ENCODE data around the gene KLK14. TPM values are rescaled to one million over a fixed set of nuclear protein-coding genes. Genes with fewer than 3 reads are reported as not detected.

Gene KLK14
- total and polyA plus RNA-seq, 10 of the 15 experiments (the other 5 are each of a cell fraction or from before 2014, with no cell fraction given) = not detected

DNA sequence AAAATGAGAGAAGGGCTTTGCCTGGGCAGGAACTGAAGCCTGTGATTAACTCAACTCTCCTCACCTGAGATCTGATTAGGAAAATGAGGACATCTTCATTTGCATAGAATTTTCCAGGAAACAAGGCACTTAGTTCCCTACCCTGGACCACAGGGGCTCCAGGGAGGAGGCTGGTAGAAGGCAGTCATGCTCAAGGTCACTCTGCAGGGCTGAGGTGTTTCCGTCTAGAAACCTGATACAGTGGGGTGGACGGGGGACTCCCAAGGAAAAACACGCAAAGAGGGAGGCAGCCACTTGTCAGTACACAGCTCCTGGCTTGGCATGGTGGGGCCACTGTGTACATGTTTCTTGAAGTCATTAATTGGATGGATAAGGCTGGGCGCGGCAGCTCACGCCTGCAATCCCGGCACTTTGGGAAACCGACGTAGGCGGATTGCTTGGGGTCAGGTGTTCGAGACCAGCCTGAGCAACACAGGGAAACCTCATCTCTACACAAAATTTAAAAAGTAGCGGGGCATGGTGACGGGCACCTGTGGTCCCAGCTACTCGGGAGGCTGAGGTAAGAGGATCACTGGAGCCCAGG, 6.0 kb downstream of the KLK14 start (continued):
- TF ChIP-seq ZSCAN29 (IDR thresholded peaks at IDR 0.05) = no peak
- no peak for TF ChIP-seq HDAC2 (IDR thresholded peaks at IDR 0.05)
- TF ChIP-seq POLR2A (IDR thresholded peaks at IDR 0.05; ENCODE audit: low read depth, low read length) = no peak
- TF ChIP-seq, protein P1, sequence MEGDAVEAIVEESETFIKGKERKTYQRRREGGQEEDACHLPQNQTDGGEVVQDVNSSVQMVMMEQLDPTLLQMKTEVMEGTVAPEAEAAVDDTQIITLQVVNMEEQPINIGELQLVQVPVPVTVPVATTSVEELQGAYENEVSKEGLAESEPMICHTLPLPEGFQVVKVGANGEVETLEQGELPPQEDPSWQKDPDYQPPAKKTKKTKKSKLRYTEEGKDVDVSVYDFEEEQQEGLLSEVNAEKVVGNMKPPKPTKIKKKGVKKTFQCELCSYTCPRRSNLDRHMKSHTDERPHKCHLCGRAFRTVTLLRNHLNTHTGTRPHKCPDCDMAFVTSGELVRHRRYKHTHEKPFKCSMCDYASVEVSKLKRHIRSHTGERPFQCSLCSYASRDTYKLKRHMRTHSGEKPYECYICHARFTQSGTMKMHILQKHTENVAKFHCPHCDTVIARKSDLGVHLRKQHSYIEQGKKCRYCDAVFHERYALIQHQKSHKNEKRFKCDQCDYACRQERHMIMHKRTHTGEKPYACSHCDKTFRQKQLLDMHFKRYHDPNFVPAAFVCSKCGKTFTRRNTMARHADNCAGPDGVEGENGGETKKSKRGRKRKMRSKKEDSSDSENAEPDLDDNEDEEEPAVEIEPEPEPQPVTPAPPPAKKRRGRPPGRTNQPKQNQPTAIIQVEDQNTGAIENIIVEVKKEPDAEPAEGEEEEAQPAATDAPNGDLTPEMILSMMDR (IDR thresholded peaks at IDR 0.05 in 2 of 3, conservative IDR thresholded peaks at IDR 0.05 in 1 of 3; ENCODE audit: control insufficient read depth in 2 of 3, extremely low read depth in 1 of 3, insufficient read depth in 1 of 3, low read depth in 3 of 3, low read length in 3 of 3) = no peak
- no peak for TF ChIP-seq TCF12 (IDR thresholded peaks at IDR 0.05; ENCODE audit: low read depth, low read length)
- no peak for TF ChIP-seq EED (IDR thresholded peaks at IDR 0.05; ENCODE audit: low read depth)
- TF ChIP-seq NFXL1 (IDR thresholded peaks at IDR 0.05; ENCODE audit: borderline replicate concordance) = no peak
- no peak for TF ChIP-seq MYC (IDR thresholded peaks at IDR 0.05; ENCODE audit: insufficient read depth, insufficient read length, insufficient replicate concordance, low read length, severe bottlenecking)
- no peak for TF ChIP-seq ZNF384 (IDR thresholded peaks at IDR 0.05; ENCODE audit: borderline replicate concordance, low read depth, low read length)

DNA sequence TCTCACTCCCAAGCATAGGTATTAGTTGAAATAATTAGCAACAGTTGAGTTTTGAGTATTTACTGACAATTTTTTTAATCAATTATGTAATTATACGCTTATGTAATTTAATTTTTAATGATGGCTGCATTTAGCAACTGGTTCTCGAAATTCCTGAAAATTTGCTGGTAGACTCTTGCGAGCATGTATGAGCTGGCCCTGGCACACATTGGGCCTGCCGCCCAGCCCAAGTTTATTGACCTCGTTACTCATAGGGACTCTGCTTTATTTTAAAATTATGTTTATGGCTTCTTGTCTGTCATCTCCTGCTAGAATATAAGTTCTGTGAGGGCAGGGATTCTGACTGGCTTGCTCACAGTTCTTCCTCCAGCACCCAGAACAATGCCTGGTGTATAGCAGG, 6.7 kb downstream of the KLK14 start:
- no peak overlapping the region for H3K27ac ChIP-seq (ENCODE audit: control insufficient read depth, insufficient read depth)
- WGBS (ENCODE audit: insufficient coverage, insufficient replicate concordance, low lambda C conversion rate, missing lambda C conversion rate) = 36% methylated on average over 5 of the region's 5 CpGs
- no peaks in the 10 kb centered on the region for H3K36me3 ChIP-seq (ENCODE audit: control insufficient read depth in 2 of 2, insufficient read depth in 2 of 2, low read length in 1 of 2)
- intact Hi-C loops (cut with micrococcal nuclease; ENCODE audit: unreplicated experiment) = no loop called here
- CTCF ChIA-PET = interaction anchor here (0.9 kb wide), 1 partner anchor 21 kb away, joined by 3 read pairs; no protein-coding TSS in a partner anchor
- RAD21 ChIA-PET (ENCODE audit: unreplicated experiment) = no interaction called here
- no TSS peak for BruUV-seq (replicated peaks)
- H3K4me2 ChIP-seq (ENCODE audit: control insufficient read depth, insufficient read depth) = no peak overlapping the region
- H3K9me3 ChIP-seq (replicated peaks; ENCODE audit: control insufficient read depth, insufficient read depth, low read length) = no peaks in the 10 kb centered on the region
- POLR2A ChIA-PET = no interaction called here
- no peaks in the 10 kb centered on the region for H3K79me2 ChIP-seq (ENCODE audit: control insufficient read depth, insufficient read depth, low read length)
- no peak overlapping the region for H2AFZ ChIP-seq (ENCODE audit: control insufficient read depth, low read depth, low read length)
- in situ Hi-C loops (cut with MboI) = no loop called here
- H3K27me3 ChIP-seq (replicated peaks in 1 of 2; ENCODE audit: control insufficient read depth in 2 of 2, insufficient read depth in 2 of 2, low read length in 1 of 2) = no peaks in the 10 kb centered on the region
- DNase-seq (ENCODE audit: low read depth, low spot score) = no peak
- SMC1A ChIA-PET (ENCODE audit: uncharacterized antibody, unreplicated experiment) = no interaction called here
- no peaks in the 10 kb centered on the region for H3K4me1 ChIP-seq (ENCODE audit: control insufficient read depth, insufficient read depth, low read length)
- no peak for FAIRE-seq
- H3K9ac ChIP-seq (ENCODE audit: control insufficient read depth, insufficient read depth, low read length) = no peak overlapping the region
- H3K4me3 ChIP-seq = no peak overlapping the region
- H4K20me1 ChIP-seq (ENCODE audit: control insufficient read depth, insufficient read depth) = no peaks in the 10 kb centered on the region
- ATAC-seq = no peak
- TF ChIP-seq ZNF24 (IDR thresholded peaks at IDR 0.05) = no peak
- TF ChIP-seq PAX8 (IDR thresholded peaks at IDR 0.05) = no peak
- TF ChIP-seq NFYA (IDR thresholded peaks at IDR 0.05; ENCODE audit: borderline replicate concordance, low read depth, low read length) = no peak
- TF ChIP-seq HDAC6 (IDR thresholded peaks at IDR 0.05; ENCODE audit: unreplicated experiment) = no peak
- TF ChIP-seq, protein P2, sequence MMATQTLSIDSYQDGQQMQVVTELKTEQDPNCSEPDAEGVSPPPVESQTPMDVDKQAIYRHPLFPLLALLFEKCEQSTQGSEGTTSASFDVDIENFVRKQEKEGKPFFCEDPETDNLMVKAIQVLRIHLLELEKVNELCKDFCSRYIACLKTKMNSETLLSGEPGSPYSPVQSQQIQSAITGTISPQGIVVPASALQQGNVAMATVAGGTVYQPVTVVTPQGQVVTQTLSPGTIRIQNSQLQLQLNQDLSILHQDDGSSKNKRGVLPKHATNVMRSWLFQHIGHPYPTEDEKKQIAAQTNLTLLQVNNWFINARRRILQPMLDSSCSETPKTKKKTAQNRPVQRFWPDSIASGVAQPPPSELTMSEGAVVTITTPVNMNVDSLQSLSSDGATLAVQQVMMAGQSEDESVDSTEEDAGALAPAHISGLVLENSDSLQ (IDR thresholded peaks at IDR 0.05) = no peak
- TF ChIP-seq KAT2A (conservative IDR thresholded peaks at IDR 0.05; ENCODE audit: control insufficient read depth, low read depth, low read length) = no peak
- no peak for TF ChIP-seq SIN3A (IDR thresholded peaks at IDR 0.05; ENCODE audit: low read depth, low read length)
- no peak for TF ChIP-seq ZNF274 (IDR thresholded peaks at IDR 0.05; ENCODE audit: insufficient read depth, insufficient read length)
- TF ChIP-seq NRF1 (conservative IDR thresholded peaks at IDR 0.05; ENCODE audit: low read depth, low read length) = no peak
- TF ChIP-seq ATF7 (IDR thresholded peaks at IDR 0.05; ENCODE audit: low read depth) = no peak
- TF ChIP-seq SUPT20H (IDR thresholded peaks at IDR 0.05; ENCODE audit: borderline replicate concordance, control insufficient read depth, low read depth, low read length) = no peak
- TF ChIP-seq ZNF384 (IDR thresholded peaks at IDR 0.05; ENCODE audit: borderline replicate concordance, low read depth, low read length) = no peak
- no peak for TF ChIP-seq EED (IDR thresholded peaks at IDR 0.05; ENCODE audit: low read depth)
- TF ChIP-seq NFYB (IDR thresholded peaks at IDR 0.05; ENCODE audit: insufficient read depth, low read depth, low read length) = no peak
- TF ChIP-seq TBL1XR1 (IDR thresholded peaks at IDR 0.05; ENCODE audit: low read depth, low read length) = no peak
- TF ChIP-seq, protein P3, sequence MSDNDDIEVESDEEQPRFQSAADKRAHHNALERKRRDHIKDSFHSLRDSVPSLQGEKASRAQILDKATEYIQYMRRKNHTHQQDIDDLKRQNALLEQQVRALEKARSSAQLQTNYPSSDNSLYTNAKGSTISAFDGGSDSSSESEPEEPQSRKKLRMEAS (IDR thresholded peaks at IDR 0.05; ENCODE audit: low read depth, low read length) = no peak
